Measurements from ENCODE around the gene LDB3. TPM values are rescaled to one million over a fixed set of nuclear protein-coding genes. Genes with fewer than 3 reads are reported as not detected.

The LDB3 gene
- polyA plus RNA-seq, 2 of the 4 experiments (the other 2 are of a cell fraction) = 0.13 TPM

DNA sequence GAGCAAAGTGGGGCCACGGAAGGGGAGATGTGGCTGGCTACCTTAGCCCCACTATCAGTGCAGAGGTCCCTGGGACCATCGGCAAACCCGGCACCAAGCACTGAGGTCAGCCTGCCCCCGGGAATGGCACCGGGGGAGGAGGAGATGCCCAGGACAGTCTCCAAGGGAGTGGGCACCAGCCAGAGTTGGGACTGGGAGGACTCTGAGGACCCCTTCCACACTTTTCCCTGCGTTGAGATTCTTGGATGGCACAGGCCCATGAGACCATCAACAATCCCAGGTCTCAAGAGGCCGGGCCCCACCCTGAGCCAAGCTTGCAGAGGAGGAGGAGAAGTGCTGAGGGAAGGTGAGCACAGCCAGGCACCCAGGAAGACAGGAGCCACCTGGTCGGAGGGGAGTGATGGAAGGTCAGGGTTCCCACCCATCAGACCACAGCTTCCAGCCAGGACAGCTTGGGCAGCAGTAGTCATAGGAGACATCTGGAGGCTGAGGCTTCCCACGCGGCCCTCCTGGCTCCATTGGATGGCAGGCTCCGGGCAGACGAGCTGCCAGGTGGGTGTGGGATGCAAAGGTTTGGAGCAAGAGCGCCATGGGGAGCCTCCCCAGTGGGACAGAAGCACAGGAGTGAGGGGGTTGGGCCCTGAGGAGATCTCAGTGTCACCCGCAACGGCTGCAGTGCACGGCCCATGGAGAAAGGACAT is 16.5 kb upstream of the LDB3 start:
- H3K4me1 ChIP-seq = peaks cover 28% of the 10 kb centered on the region
- CTCF ChIA-PET = interaction anchor here (1.0 kb wide), 1 partner anchor 33 kb away, joined by 4 read pairs; no protein-coding TSS in a partner anchor
- DNase-seq (ENCODE audit: low read depth in 1 of 2, low spot score in 1 of 2) = no peak
- H3K9me3 ChIP-seq = no peaks in the 10 kb centered on the region
- TF ChIP-seq EHF (CRISPR knock-in tag; IDR thresholded peaks at IDR 0.05) (no peak), EHMT2 (IDR thresholded peaks at IDR 0.05; ENCODE audit: low read depth) (no peak), POLR2A (IDR thresholded peaks at IDR 0.05; ENCODE audit: low read length) (no peak), TFCP2L1 (CRISPR knock-in tag; IDR thresholded peaks at IDR 0.05) (no peak), ZNF302 (CRISPR knock-in tag; IDR thresholded peaks at IDR 0.05) (no peak), CBX8 (IDR thresholded peaks at IDR 0.05) (no peak), GATA3 (IDR thresholded peaks at IDR 0.05; ENCODE audit: borderline replicate concordance) (no peak), RAD21 (conservative IDR thresholded peaks at IDR 0.05 in 1 of 2, IDR thresholded peaks at IDR 0.05 in 1 of 2) (no peak), SREBF2 (IDR thresholded peaks at IDR 0.05) (no peak), HDAC2 (IDR thresholded peaks at IDR 0.05) (no peak), ZC3H11A (IDR thresholded peaks at IDR 0.05) (no peak), ZSCAN20 (CRISPR knock-in tag; IDR thresholded peaks at IDR 0.05) (no peak)
- TF ChIP-seq, protein P1, sequence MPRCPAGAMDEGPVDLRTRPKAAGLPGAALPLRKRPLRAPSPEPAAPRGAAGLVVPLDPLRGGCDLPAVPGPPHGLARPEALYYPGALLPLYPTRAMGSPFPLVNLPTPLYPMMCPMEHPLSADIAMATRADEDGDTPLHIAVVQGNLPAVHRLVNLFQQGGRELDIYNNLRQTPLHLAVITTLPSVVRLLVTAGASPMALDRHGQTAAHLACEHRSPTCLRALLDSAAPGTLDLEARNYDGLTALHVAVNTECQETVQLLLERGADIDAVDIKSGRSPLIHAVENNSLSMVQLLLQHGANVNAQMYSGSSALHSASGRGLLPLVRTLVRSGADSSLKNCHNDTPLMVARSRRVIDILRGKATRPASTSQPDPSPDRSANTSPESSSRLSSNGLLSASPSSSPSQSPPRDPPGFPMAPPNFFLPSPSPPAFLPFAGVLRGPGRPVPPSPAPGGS (IDR thresholded peaks at IDR 0.05) = no peak
- TF ChIP-seq, protein P2, sequence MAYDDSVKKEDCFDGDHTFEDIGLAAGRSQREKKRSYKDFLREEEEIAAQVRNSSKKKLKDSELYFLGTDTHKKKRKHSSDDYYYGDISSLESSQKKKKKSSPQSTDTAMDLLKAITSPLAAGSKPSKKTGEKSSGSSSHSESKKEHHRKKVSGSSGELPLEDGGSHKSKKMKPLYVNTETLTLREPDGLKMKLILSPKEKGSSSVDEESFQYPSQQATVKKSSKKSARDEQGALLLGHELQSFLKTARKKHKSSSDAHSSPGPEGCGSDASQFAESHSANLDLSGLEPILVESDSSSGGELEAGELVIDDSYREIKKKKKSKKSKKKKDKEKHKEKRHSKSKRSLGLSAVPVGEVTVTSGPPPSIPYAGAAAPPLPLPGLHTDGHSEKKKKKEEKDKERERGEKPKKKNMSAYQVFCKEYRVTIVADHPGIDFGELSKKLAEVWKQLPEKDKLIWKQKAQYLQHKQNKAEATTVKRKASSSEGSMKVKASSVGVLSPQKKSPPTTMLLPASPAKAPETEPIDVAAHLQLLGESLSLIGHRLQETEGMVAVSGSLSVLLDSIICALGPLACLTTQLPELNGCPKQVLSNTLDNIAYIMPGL (CRISPR knock-in tag; IDR thresholded peaks at IDR 0.05; ENCODE audit: borderline replicate concordance) = no peak
- TF ChIP-seq, protein P3, sequence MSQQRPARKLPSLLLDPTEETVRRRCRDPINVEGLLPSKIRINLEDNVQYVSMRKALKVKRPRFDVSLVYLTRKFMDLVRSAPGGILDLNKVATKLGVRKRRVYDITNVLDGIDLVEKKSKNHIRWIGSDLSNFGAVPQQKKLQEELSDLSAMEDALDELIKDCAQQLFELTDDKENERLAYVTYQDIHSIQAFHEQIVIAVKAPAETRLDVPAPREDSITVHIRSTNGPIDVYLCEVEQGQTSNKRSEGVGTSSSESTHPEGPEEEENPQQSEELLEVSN (IDR thresholded peaks at IDR 0.05; ENCODE audit: borderline replicate concordance, low read depth) = no peak
- FAIRE-seq = no peak
- 71% methylated on average over 16 of the region's 16 CpGs for WGBS (ENCODE audit: missing lambda C conversion rate)
- H3K4me3 ChIP-seq = no peak overlapping the region
- H3K27ac ChIP-seq = no peak overlapping the region
- ATAC-seq = no peak
- POLR2A ChIA-PET = no interaction called here
- no peak overlapping the region for H3K4me2 ChIP-seq

DNA sequence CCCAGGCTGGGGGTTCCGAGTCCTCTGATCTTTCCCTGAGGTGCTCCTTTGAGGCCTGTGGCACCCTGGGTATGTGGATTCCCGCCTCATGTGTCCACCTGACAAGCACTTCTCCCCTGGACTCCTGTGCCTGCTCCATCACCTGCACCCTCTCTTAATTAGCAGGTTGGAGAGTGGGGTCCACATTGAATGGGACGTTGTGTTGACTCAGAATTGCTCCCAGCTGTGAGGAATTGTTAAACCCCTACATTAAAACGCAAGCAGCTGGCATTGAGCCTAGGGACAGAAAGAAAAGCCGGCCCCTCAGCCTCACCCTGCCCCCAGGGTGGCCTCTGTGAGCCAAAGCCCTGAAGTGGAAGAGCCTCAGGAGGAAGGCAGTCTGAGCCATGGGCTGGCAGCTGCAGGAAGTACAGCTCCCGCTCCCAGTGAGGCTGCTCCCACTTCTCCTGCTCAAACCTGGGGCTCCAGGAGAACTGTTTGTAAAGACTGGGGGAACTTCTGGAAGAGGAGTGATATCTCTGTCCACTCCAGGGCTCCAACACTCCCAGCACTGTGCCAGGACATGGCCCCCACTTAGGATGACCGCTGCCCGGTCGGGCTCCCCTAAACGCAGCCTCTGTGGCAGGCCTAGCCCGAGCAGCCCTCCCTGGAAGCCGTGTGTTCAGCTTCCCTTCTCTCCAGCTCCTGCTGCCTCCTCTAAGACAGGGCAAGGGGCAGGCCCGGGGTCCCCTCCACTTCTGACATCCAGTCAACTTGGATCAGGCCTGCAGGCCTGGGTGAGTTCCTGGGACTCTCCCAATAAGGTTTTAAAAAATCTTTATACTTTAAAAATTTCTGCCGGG is 15.7 kb upstream of the LDB3 start:
- H3K4me2 ChIP-seq = no peak overlapping the region
- FAIRE-seq = no peak
- 55% methylated on average over 10 of the region's 14 CpGs for WGBS (ENCODE audit: missing lambda C conversion rate)
- no peak overlapping the region for H3K27ac ChIP-seq
- no peak for DNase-seq (ENCODE audit: low read depth in 1 of 2, low spot score in 1 of 2)
- no peak for ATAC-seq
- no peak overlapping the region for H3K4me3 ChIP-seq
- H3K9me3 ChIP-seq = no peaks in the 10 kb centered on the region
- CTCF ChIA-PET = interaction anchor here (1.0 kb wide), 1 partner anchor 32 kb away, joined by 4 read pairs; no protein-coding TSS in a partner anchor
- H3K4me1 ChIP-seq = peaks cover 24% of the 10 kb centered on the region
- POLR2A ChIA-PET = no interaction called here
- TF ChIP-seq, protein P4, sequence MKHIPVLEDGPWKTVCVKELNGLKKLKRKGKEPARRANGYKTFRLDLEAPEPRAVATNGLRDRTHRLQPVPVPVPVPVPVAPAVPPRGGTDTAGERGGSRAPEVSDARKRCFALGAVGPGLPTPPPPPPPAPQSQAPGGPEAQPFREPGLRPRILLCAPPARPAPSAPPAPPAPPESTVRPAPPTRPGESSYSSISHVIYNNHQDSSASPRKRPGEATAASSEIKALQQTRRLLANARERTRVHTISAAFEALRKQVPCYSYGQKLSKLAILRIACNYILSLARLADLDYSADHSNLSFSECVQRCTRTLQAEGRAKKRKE (CRISPR knock-in tag; IDR thresholded peaks at IDR 0.05; ENCODE audit: low read depth) = no peak
- TF ChIP-seq, protein P5, sequence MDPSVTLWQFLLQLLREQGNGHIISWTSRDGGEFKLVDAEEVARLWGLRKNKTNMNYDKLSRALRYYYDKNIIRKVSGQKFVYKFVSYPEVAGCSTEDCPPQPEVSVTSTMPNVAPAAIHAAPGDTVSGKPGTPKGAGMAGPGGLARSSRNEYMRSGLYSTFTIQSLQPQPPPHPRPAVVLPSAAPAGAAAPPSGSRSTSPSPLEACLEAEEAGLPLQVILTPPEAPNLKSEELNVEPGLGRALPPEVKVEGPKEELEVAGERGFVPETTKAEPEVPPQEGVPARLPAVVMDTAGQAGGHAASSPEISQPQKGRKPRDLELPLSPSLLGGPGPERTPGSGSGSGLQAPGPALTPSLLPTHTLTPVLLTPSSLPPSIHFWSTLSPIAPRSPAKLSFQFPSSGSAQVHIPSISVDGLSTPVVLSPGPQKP (IDR thresholded peaks at IDR 0.05; ENCODE audit: low read depth, low read length) = no peak
- TF ChIP-seq KDM5A (IDR thresholded peaks at IDR 0.05) (no peak), RNF2 (IDR thresholded peaks at IDR 0.05; ENCODE audit: borderline replicate concordance, low read depth) (no peak), ZC3H11A (IDR thresholded peaks at IDR 0.05) (no peak), CHD2 (IDR thresholded peaks at IDR 0.05; ENCODE audit: low read length, partially characterized antibody) (no peak), GATA3 (IDR thresholded peaks at IDR 0.05; ENCODE audit: borderline replicate concordance) (no peak), HEYL (CRISPR knock-in tag; IDR thresholded peaks at IDR 0.05) (no peak)
- TF ChIP-seq, protein P6, sequence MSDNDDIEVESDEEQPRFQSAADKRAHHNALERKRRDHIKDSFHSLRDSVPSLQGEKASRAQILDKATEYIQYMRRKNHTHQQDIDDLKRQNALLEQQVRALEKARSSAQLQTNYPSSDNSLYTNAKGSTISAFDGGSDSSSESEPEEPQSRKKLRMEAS (IDR thresholded peaks at IDR 0.05) = no peak
- TF ChIP-seq, protein P1 (IDR thresholded peaks at IDR 0.05) = no peak
- TF ChIP-seq, protein P7, sequence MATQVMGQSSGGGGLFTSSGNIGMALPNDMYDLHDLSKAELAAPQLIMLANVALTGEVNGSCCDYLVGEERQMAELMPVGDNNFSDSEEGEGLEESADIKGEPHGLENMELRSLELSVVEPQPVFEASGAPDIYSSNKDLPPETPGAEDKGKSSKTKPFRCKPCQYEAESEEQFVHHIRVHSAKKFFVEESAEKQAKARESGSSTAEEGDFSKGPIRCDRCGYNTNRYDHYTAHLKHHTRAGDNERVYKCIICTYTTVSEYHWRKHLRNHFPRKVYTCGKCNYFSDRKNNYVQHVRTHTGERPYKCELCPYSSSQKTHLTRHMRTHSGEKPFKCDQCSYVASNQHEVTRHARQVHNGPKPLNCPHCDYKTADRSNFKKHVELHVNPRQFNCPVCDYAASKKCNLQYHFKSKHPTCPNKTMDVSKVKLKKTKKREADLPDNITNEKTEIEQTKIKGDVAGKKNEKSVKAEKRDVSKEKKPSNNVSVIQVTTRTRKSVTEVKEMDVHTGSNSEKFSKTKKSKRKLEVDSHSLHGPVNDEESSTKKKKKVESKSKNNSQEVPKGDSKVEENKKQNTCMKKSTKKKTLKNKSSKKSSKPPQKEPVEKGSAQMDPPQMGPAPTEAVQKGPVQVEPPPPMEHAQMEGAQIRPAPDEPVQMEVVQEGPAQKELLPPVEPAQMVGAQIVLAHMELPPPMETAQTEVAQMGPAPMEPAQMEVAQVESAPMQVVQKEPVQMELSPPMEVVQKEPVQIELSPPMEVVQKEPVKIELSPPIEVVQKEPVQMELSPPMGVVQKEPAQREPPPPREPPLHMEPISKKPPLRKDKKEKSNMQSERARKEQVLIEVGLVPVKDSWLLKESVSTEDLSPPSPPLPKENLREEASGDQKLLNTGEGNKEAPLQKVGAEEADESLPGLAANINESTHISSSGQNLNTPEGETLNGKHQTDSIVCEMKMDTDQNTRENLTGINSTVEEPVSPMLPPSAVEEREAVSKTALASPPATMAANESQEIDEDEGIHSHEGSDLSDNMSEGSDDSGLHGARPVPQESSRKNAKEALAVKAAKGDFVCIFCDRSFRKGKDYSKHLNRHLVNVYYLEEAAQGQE (IDR thresholded peaks at IDR 0.05) = no peak

Measured in A549 (cell line).